HG03066 (cell line): ENCODE measurements around the gene CUTA.

ENCODE experiments used
- ATAC-seq: cut with Tn5 transposase; IDR thresholded peaks from one replicate; pipeline ENCODE4 v1.9.1; 2021; ENCODE audit warnings: low read depth; ENCODE audit not compliant: unreplicated experiment

CUTA gene

DNA sequence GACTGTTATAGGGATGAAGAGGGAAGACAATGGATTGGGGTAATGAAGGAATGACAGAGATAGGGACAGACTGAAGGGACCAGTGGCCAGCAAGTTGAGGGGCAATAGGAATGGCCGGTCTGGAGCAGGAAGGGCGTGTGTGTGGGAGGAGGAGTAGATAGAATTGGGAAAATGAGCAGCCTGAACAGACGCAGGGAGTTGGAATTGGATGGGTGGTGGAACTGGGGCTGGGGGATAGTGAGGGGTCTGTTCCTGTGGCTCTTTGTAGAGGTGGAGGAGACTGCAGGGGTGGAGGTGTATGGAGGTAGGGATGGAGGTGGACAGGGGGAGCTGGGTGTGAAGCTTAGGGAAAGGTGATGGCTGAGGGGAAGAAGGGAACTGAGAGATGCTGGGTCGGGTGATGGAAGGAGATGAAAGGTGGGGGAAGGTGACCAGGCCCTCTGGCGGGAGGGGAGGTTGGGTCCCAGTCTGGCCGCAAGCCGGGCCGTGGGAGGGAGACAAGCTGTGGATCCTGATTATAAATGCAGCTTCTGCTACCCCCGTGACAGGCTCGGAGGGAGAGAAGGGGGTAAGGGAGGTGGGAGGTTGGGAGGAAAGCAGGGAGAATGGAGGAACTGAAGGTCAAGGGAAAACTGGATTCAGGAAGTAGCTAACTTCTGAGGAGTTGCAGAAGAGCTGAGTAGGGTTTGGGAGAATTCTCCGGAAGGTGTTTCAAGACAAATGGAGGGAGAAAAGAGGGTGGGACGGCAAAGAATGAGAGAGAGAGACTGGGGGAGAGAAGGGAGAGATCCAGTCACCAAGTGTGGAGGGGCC is 7.2 kb upstream of the CUTA start:
- ATAC-seq: no peak

DNA sequence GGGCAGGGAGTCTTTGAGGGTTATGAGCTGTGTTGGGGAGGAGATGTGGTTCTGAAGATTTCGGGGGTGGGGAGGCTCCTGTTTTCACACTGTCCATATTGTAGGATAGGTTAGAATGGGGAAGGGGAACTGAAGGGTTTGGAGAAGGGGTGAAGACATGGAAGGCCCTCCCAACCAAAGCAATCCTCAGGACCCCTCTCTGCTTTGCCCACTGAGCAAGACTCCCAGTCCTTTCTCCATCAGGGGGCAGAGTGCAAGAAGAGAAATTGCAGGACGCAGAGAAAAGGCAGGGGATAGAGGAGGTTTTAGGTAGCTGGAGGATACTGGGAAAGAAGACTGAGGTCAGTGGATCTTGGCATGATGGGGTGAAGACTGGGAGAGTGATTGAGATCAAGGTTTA is 5.9 kb upstream of the CUTA start:
- ATAC-seq: no peak

DNA sequence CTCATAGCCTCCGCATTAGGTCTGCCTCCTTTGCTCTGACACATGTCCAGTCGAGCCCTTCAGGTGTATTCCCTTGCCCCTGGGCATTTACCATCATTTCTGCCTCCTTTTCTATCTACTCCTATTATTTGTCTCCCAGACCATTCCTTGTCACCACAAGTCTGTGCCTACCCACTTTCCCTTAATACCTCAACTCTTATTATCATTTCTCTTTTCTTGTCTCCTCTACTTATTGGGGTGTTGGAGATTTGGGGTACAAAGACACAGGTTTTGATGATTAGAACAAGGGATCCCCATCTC is 3.4 kb upstream of the CUTA start:
- ATAC-seq: no peak

DNA sequence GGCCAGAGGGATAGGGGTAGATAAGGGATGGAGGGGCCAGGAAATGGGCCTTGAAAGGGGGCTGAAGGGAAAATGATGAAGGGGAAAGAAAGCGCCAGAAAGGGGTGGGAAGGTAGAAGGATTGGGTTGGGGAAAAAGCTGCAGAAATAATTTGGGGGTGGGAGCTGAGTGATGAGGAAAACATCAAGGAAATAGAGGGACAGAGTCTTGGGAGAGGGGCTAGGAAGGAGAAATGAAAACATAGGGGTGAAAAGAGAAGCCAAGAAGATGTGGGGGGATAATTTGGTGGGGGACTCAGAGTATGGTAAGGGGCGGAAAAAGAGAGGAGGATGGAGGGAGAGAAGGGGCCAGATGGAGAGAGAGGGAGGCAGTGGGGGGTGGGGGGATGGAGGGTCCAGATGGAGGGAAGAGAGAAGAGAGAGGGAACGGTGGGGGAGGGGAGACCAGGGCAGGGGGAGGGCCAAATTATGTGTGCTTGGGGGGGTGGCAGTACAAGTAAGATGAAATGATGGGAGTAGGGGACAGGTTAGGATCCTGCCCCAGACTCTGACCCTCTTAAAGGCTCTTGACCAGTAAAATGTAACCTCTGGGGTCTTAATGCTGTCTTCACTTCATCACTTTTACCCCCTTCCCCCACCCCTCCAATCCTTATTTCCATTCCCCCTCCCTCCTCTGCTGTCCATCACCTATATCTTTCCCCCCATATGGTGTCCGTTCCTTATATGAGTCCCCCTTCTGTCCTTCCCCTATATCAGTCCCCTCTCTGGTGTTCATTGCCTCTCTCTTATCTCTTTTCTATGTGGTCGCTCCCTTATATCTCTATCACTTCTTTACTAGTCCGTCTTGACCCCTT is 2.8 kb upstream of the CUTA start:
- ATAC-seq: no peak

DNA sequence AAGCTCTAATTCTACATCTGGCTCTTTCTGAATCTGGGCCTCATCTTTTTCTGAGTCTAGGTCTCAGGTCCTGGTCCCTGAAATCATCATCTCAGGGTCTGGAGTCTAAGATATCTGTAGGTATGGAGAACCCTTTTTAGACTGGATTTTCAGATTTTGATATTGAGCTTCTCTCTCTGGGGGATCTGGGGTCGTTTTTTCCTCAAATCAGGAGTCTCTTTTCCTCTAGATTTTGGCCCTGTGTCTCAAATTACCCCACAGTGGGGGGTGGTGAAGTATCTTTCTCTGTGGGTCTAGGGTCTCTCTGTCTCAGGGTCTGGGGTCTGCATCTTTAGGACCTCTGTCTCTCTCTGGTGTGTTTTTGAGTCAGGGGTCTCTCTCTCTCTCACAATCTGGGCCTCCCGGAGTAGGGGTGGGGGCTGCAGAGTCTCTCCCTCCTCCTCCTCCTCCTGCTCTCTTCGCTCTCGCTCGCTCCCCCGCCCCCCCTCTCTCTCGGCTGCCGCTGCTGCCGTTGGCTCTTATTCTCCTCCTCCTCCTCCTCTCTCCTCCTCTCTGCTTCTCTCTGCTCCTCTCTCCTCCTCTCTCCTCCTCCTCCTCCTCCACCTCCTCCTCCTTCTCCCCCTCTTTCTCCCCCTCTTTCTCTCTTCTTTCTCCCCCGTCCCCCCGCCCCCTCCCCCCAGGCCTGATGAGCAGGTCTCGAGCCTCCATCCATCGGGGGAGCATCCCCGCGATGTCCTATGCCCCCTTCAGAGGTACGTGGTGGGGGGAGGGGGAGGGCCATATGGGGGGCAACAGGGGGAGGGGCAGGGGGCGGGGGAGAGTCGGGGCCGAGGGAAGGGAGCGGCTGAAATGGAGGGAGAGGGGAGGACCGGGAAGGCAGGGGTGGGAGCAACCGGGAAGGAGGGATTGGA is 1.9 kb upstream of the CUTA start, which contains the start of gene SYNGAP1:
TSS of gene SYNGAP1 (plus strand) at position 486 of the 911 bp plus-strand sequence. CDS start at position 686, 200 bp downstream.
- ATAC-seq: no peak

DNA sequence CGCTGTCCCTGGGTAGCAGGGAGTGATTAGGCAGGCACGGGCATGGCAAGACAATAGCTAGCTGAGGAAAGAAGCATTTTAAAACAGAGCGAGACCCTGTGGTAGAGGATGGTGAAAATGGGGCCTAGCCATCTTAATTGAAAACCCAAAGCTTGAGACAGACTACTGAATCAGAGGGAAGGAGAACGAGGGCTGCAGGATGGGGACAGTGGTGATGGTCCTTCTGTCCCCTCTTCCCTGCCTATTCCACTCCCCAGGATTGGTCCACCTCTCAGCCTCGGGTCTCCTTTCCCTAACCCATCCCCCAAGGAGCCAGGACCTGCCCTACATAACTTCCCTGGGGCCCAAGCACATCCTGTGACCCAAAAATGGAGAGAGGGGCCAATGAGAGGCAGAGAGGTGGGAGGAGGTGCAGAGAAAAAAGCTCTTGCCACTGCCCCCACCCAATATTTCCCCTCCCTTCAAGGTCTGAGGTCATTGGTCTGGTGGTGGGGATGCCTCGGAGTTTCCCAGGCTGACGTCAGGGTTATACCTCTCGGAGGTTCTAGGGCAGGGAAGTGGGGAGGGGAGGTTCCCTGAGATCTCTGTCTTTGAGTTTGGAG is 884 bp upstream of the CUTA start:
- no peak for ATAC-seq

DNA sequence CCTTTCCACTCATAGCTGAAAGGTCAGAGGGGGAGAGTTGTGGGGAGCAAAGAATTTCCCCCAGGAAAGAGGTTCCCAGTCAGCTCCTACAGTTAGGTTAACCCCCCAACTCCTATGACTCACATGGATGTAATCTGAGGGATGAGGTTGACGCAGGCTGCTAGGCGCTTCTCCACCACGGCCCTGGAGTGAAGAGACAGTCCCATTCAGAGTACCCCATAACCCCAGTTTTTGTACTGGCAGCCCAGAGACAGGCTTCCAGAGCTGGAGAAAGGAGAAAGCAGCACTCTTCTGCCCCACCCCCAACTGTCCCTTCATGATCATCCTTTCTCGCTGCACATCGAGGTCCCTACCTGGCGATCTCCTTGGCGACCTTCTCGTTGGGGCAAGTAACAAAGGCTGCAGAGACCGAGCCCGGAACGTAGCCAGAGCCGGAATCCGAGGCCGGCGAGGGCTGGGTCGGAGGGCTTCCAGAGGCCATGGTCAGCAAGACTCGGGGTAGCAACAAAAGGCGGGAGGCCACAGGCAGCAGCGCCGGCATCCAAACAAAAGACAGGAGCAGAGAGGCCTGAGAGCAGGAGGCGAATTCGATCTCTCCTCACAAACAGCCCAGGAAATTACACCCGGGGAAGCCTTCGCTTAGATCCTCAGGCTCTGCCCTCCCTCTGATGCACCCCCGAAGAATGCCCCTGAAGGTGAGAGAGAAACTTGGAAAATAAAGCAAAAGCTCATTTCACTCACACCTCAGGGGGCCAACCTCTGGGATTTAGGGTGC is 592 bp downstream of the CUTA start:
- ATAC-seq: no peak

DNA sequence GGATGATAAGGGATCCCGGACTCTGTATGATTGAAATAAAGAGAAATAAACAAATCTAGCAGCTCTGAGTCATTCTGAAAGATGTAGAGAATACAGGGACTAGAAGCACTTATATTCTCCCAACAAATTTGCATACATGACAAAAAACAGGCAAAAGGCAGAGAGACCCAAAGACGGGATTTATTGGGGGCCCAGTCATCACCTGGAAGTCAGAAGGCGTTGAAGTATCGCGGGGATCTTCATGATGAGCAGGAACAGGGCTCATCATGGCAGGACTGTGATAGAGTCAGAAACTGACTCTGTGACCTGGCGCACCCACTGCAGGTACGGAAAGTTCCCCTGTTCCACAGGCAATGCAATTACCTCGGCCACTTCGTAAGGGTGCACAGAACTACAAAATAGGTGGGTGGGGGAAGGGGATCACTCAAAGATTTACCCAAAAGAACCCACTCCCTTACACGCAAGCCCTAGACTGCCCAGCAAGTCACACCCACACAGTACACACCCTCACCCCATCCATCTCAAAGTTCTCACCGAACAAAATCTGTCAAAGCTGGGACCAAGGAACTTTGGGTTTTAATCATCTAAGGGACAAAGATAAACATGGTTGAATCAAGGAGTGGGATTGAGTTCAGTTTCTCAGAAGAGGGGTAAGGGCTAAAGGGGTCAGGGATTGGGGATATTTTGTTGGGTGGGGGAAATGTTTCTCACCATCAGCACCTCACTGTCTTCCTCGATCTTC is 1.4 kb downstream of the CUTA start:
- no peak for ATAC-seq

DNA sequence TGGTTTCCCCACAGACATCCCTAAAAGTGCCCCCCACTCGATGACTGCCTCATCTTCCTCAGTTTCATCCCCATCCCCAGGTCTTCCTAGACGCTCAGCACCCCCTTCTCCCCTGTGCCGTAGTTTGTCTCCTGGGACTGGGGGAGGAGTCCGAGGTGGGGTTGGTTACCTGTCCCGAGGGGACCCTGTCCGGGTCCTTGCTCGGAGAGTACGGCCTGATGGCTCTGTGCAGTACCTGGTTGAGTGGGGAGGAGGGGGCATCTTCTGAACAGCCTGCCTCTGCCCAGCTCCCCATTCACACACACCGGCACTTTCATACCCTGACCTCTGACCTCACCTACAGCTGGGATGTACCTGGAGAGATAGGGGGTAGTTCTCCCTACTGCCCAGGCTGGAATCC is 2.1 kb downstream of the CUTA start:
- no peak for ATAC-seq

DNA sequence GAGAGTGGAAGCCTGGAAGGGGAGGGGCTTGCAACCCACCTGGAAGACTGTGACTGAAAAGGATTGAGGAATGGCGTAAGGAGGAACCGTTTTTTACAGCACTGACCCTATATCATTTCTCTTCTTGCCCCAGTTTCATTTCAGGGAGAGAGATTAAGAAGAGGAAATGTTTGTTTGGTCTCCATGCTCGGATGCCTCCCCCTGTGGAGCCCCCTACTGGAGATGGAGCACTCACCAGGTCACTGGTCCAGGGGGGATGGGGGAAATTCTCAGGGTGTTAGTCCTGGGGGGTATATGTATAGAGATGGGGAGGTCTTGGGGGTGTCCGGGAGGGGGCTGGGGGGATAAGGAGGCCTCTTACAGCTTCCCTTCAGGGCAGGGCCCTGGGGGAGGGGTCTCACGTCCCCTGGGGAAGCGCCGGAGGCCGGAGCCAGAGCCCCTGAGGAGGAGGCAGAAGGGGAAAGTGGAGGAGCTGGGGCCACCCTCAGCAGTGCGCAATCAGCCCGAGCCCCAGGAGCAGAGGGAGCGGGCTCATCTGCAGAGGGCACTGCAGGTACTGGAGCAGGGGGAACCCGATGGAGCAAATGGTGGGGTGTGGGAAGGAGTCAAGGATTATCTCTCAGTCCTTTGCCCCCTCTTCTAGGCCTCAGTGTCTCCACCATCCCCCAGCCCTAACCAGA is 3.2 kb downstream of the CUTA start:
- ATAC-seq: no peak

DNA sequence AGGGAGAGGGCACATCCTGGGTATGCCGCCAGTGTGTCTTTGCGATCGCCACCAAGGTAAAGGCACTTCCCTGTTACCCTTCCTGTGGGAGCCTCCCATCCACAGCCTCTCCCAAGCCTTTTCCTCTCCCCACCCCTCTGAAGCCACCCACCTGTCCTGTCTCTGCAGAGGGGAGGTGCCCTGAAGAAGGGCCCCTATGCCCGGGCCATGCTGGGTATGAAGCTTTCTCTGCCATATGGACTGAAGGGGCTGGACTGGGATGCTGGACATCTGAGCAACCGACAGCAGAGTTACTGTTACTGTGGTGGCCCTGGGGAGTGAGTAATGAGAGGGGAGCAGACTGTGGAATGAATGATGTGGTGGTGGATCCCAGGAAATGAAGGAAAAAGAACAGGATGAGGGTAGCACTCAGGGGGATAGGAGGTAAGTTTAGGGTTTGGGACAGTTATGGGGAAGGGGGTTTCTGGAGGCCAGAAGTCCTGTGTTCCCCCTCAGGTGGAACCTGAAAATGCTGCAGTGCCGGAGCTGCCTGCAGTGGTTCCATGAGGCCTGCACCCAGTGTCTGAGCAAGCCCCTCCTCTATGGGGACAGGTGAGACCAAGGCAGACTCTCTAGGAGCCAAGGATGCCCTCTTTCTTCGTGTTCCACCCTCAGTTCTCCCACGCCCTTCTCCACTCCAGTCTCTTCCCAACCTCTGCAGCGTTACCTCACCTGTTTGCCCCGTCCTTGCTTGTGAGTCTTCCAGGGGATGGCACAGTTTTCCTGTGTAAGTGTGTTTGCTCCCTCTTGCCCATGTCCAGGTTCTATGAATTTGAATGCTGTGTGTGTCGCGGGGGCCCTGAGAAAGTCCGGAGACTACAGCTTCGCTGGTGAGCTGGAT is 4.4 kb downstream of the CUTA start:
- ATAC-seq: no peak

DNA sequence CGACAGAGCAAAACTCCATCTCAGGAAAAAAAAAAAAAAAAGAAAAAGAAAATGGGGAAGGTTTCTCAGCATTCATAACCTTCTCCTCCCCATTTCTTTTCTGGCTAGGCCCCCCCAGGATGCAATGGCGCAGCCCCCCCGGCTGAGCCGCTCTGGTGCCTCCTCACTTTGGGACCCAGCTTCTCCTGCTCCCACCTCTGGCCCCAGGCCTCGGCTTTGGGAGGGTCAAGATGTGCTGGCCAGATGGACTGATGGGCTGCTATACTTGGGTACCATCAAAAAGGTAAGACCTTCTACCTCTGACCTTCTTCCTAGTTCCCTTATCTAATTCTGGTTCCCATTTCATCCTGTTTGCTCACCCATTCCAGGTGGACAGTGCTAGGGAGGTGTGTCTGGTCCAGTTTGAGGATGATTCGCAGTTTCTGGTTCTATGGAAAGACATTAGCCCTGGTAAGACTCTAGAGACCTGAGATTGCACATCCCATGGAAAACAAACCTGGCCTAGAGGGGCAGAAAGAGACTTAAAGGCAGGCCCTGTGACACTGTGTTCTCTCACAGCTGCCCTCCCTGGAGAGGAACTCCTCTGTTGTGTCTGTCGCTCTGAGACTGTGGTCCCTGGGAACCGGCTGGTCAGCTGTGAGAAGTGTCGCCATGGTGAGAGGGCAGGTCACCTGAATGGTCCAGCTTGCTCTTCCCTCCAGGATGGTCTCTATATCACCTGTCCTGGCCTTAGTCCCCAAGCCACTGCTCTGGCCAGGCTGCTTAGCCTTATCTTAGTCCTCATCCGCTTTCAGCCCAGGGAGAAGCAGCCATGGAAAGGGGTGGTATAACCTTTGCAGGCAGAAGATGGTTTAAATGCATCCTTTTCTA is 5.5 kb downstream of the CUTA start:
- no peak for ATAC-seq

DNA sequence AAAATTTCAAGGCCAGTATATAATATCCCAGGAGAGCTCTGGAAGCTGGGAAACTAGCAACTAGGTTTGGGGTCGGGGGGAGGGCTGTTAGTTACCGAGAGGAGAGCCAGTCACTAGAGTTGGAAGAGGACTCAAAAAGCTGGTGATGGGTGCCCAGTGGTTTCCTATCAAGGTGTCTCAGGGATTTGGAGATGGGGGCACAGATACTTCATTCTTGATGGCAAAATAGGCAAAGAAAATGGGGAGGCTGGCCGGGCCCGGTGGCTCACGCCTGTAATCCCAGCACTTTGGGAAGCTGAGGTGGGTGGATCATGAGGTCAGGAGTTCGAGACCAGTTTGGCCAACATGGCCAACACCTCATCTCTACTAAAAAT is 6.3 kb downstream of the CUTA start:
- no peak for ATAC-seq

DNA sequence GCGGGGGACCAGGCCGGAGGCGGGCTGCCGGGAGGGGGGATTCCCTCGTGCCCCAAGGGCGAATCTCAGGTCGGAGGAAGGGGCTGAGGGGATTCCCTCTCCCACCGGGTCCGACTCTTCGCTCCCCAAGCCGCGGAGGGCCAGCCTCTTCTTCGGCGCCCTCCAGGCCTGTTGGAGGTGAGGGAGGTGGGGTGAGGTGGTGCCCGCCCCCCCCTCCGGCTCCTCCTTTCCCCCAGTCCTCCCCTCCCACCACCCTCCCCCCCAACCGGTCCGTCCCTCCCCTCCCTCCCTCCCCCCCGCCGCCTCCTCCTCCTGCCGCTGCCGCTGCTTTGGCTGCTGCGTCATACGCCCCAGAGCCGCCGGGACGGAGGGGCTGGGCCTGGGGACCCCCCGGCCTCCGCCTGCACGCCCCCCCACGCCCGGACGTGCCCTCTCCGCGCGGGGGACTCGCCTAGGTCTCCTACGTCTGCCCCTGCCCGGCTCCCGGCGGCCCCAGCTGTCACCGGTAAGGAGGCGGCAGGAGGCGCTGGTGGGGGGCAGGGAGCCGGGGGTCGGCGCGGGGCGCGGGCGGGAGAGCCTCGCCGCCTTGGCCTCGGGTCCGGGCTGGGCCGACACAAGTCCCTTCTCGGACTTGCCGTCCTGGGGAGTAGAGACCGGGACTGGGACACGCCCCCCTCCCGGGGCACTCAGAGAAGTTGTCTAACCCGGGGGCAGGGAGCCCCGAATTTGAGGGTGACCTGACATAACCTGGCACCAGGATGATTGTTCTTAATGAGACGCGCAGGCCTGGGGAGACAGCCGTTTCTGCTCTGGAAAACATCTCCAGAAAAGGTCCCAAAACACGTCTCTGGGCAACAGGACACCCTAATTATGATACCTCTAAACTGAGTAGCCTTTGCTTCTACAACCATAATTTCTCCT is 6.9 kb downstream of the CUTA start, which contains the start of gene PHF1:
TSS of gene PHF1 (plus strand) at position 304 of the 921 bp plus-strand sequence. CDS start 1,250 bp downstream, outside the sequence.
- ATAC-seq: peak; percentile 28

DNA sequence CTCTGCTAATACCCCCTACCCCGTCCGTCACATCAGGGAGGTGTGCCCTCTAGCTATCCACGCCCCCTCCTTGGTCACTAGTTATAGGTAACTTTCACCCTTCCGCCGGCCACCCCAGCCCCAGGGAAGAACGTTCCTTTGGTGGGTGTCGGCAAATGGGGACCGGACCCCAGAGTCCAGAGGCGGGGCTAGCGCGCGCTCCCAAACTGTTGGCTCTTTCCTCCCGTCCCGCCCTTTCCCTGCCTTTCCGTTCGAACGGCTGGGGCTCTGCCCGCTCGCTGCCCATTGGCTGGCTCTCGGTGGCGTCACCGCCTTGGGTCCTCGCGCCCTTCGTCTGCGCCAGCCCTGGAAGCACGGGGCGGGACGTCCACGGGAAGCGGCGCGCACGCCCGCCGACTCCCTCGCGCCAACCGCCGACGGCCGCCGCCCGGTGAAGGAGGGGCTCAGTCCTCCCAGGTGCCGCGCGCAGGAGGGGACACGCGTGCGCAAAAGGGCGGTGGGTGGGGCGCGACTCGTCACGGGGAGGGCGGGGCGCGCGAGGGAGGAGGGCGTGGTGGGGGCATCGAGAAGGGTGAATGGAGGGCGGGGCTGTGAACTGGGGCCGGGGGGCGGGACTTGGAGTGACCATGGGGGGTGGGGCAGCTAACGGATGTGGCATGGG is 7.7 kb downstream of the CUTA start:
- ATAC-seq: peak; percentile 82
